OCI-LY7 (cell line): ENCODE results near the gene GTSF1L. TPM values are rescaled to one million over a fixed set of nuclear protein-coding genes. Genes with fewer than 3 reads are reported as not detected.
A peak's percentile ranks its signal among the peaks of the same experiment; 100 is the strongest.

Source experiments
- BruUV-seq: library from RNA; stranded (reverse); fragments of 400-500 nt; replicated peaks from 2 replicates; lab custom pipeline; 2021; lab: Mats Ljungman, UMichigan
- CTCF ChIA-PET: fragments of 300-600 bp; sonication (Branson Sonifier 250); formaldehyde crosslinking; loops from one replicate; lab custom pipeline; 2022; ENCODE audit warnings: antibody characterized with exemption; ENCODE audit not compliant: unreplicated experiment; lab: Charles Lee
- POLR2A ChIA-PET: fragments of 300-600 bp; sonication (Branson Sonifier 250); formaldehyde crosslinking; loops from one replicate; lab custom pipeline; 2022; ENCODE audit warnings: antibody characterized with exemption; lab: Charles Lee
- DNase-seq: peaks from one replicate; pipeline ENCODE4 v3.0.0-alpha.2; 2015; ENCODE audit warnings: low spot score
- H2AFZ ChIP-seq: fragments of 200-600 bp; sonication (generic), shearing (Covaris generic); 2 replicates; pipeline ENCODE4 v1.6.1; 2014; ENCODE audit warnings: mild to moderate bottlenecking, antibody characterized with exemption, low read length, moderate library complexity
- H3K27ac ChIP-seq: fragments of 200-600 bp; sonication (generic); 2 replicates; pipeline ENCODE4 v1.5.1; 2014; ENCODE audit warnings: mixed run types, low read depth, mild to moderate bottlenecking, moderate library complexity, low read length, inconsistent platforms; ENCODE audit not compliant: poor library complexity, severe bottlenecking
- H3K36me3 ChIP-seq: fragments of 200-600 bp; sonication (generic); 2 replicates; pipeline ENCODE4 v1.6.1; 2014; ENCODE audit warnings: mild to moderate bottlenecking, antibody characterized with exemption, low read length, moderate library complexity, mixed read lengths; ENCODE audit not compliant: insufficient read depth
- H3K4me1 ChIP-seq: fragments of 200-600 bp; sonication (generic); 2 replicates; pipeline ENCODE4 v1.5.1; 2014; ENCODE audit warnings: mild to moderate bottlenecking, low read length; ENCODE audit not compliant: insufficient read depth, poor library complexity, severe bottlenecking
- H3K4me2 ChIP-seq: fragments of 200-600 bp; sonication (generic); 2 replicates; pipeline ENCODE4 v1.6.1; 2014; ENCODE audit warnings: mild to moderate bottlenecking, low read length
- H3K4me3 ChIP-seq: fragments of 200-600 bp; sonication (generic); 2 replicates; pipeline ENCODE4 v1.5.1; 2014; ENCODE audit warnings: mild to moderate bottlenecking, low read depth, low read length; ENCODE audit not compliant: poor library complexity, severe bottlenecking
- H3K79me2 ChIP-seq: fragments of 200-600 bp; sonication (generic); 2 replicates; pipeline ENCODE4 v1.6.1; 2016; ENCODE audit warnings: low read depth, mild to moderate bottlenecking, low read length, moderate library complexity, mixed read lengths; ENCODE audit not compliant: insufficient read depth
- H3K9me2 ChIP-seq: fragments of 200-600 bp; sonication (generic); 2 replicates; pipeline ENCODE4 v1.6.1; 2016; ENCODE audit warnings: mild to moderate bottlenecking, low read length, mixed read lengths; ENCODE audit not compliant: insufficient read depth
- H3K9me3 ChIP-seq: fragments of 200-600 bp; sonication (generic); 2 replicates; pipeline ENCODE4 v1.6.1; 2014; ENCODE audit warnings: mild to moderate bottlenecking, mixed run types, low read length, mixed read lengths
- H4K20me1 ChIP-seq: fragments of 200-600 bp; sonication (generic); 2 replicates; pipeline ENCODE4 v1.6.1; 2014; ENCODE audit warnings: mild to moderate bottlenecking, antibody characterized with exemption, low read length, moderate library complexity, mixed read lengths; ENCODE audit not compliant: insufficient read depth
- EZH2phosphoT487 ChIP-seq: fragments of 200-600 bp; sonication (generic); IDR thresholded peaks from 2 replicates; pipeline ENCODE4 v1.6.1; 2018; ENCODE audit warnings: low read depth, borderline replicate concordance, mild to moderate bottlenecking, mixed run types, antibody characterized with exemption, low read length, moderate library complexity, mixed read lengths
- intact Hi-C: fragments of 100-400 bp; cut with micrococcal nuclease; formaldehyde crosslinking; loops from one replicate; pipeline ENCODE4 v1.10.0; 2022; ENCODE audit not compliant: unreplicated experiment
- total RNA-seq, 2 experiments: library from RNA; depleted of rRNA in 1 of 2; stranded (reverse); fragments of >200 nt in 1 of 2; shearing (Covaris generic) in 1 of 2; gene quantifications; 2 replicates each; pipeline ENCODE4 v1.2.3, GENCODE V29; 2014 to 2022
- TF ChIP-seq, protein P1 (sequence below): fragments of 200-600 bp; sonication (generic); conservative IDR thresholded peaks from 2 replicates; pipeline ENCODE4 v1.5.1; 2014; ENCODE audit warnings: mild to moderate bottlenecking, antibody characterized with exemption, low read length, moderate library complexity, mixed read lengths

The GTSF1L gene
- total RNA-seq, 2 experiments from 2014 or later = 3.1 to 3.3 TPM

DNA sequence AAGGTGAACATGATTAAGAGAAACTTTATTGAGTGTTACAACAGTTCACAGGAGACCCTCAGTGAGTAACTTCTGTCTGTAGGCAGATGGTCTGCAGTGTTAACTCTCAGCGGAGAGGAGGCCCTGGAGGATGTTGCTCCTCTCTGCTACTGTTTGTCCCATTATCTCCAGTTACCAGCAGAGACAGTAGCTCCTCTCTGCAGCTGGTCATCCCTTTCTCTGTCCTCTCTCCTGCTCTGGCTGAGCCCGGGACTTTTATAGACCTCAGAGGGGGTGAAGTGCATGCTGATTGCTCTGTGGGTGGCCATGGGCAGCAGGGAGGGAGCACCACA, 5.7 kb downstream of the GTSF1L start:
- H3K4me2 ChIP-seq = peak overlapping the region; percentile 70
- H3K9me3 ChIP-seq = no peaks in the 10 kb centered on the region
- peak overlapping the region; percentile 84 for H3K27ac ChIP-seq
- no peaks in the 10 kb centered on the region for H4K20me1 ChIP-seq
- intact Hi-C loops = loop anchor here (5.0 kb wide), 1 partner anchor 39 kb away; no protein-coding TSS in a partner anchor
- H3K79me2 ChIP-seq = no peaks in the 10 kb centered on the region
- CTCF ChIA-PET = no interaction called here
- BruUV-seq = no TSS peak
- H3K4me3 ChIP-seq = peak overlapping the region; percentile 42
- peaks cover 43% of the 10 kb centered on the region for H3K36me3 ChIP-seq
- no peaks in the 10 kb centered on the region for H3K9me2 ChIP-seq
- H3K4me1 ChIP-seq = peaks cover 62% of the 10 kb centered on the region
- POLR2A ChIA-PET = interaction anchor here (0.8 to 1.6 kb wide), 4 partner anchors 10 to 862 kb away, joined by 3 to 5 read pairs (median 3); no protein-coding TSS in a partner anchor
- H2AFZ ChIP-seq = no peak overlapping the region
- DNase-seq = peak; percentile 34
- TF ChIP-seq, protein P1, sequence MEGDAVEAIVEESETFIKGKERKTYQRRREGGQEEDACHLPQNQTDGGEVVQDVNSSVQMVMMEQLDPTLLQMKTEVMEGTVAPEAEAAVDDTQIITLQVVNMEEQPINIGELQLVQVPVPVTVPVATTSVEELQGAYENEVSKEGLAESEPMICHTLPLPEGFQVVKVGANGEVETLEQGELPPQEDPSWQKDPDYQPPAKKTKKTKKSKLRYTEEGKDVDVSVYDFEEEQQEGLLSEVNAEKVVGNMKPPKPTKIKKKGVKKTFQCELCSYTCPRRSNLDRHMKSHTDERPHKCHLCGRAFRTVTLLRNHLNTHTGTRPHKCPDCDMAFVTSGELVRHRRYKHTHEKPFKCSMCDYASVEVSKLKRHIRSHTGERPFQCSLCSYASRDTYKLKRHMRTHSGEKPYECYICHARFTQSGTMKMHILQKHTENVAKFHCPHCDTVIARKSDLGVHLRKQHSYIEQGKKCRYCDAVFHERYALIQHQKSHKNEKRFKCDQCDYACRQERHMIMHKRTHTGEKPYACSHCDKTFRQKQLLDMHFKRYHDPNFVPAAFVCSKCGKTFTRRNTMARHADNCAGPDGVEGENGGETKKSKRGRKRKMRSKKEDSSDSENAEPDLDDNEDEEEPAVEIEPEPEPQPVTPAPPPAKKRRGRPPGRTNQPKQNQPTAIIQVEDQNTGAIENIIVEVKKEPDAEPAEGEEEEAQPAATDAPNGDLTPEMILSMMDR = no peak
- no peak for TF ChIP-seq EZH2phosphoT487

DNA sequence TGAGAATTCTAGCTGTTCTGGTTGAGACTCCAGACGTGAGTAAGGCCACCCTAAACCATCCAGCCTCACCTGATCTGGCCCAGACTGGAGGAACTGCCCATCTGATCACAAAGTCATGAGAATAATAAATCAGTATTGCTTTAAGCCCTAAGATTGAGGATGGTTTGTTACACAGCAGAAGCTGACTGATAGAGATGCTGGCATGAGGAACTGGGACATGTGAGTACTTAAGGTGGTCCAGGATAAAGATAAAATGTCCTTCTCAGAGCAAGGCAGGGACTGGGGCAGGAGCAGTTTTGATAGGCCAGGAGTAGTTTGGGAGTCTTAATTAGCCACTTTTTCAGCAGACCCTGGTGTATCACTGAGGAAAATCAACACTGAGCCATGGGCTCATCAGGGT, 6.8 kb downstream of the GTSF1L start:
- no peak for TF ChIP-seq EZH2phosphoT487
- TF ChIP-seq, protein P1 = no peak

DNA sequence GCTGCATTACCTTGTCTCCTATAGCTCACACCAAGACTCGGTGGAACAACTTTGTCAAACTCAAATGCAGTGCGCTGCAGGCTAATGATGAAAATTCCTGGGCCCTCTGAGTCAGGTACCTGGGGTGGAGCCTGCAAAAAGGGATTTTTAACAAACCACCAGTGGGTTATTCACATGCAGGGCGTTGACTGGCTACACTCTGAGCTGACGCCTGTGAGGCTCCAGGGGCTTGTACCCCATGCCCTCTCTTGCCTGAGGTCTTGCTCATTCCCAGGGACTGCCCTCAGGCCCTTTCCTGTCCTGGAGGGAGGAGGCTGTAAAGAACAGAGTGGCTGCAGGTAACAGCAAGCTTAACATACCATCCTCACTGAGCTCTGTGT, 9.2 kb downstream of the GTSF1L start:
- peaks cover 77% of the 10 kb centered on the region for H3K36me3 ChIP-seq
- intact Hi-C loops = no loop called here
- ChIA-PET CTCF (no interaction called here), POLR2A (no interaction called here)
- no peak overlapping the region for H3K4me2 ChIP-seq
- no peaks in the 10 kb centered on the region for H4K20me1 ChIP-seq
- TF ChIP-seq, protein P1 = no peak
- no peak for TF ChIP-seq EZH2phosphoT487
- no peak overlapping the region for H2AFZ ChIP-seq
- no peaks in the 10 kb centered on the region for H3K9me2 ChIP-seq
- BruUV-seq = no TSS peak
- H3K27ac ChIP-seq = peak overlapping the region; percentile 12
- H3K4me3 ChIP-seq = no peak overlapping the region
- no peak for DNase-seq
- H3K79me2 ChIP-seq = peaks cover 5% of the 10 kb centered on the region
- H3K9me3 ChIP-seq = no peaks in the 10 kb centered on the region
- peaks cover 30% of the 10 kb centered on the region for H3K4me1 ChIP-seq

More for the DNA sequence above, 6.8 kb downstream of the GTSF1L start:
- no peak overlapping the region for H3K4me3 ChIP-seq
- H4K20me1 ChIP-seq = no peaks in the 10 kb centered on the region
- no peaks in the 10 kb centered on the region for H3K9me3 ChIP-seq
- H2AFZ ChIP-seq = no peak overlapping the region
- intact Hi-C loops = loop anchor here (5.0 kb wide), 1 partner anchor 38 kb away; no protein-coding TSS in a partner anchor
- no peaks in the 10 kb centered on the region for H3K9me2 ChIP-seq
- no peaks in the 10 kb centered on the region for H3K79me2 ChIP-seq
- ChIA-PET POLR2A (interaction anchor here (1.0 kb wide), 1 partner anchor 34 kb away, joined by 5 read pairs; no protein-coding TSS in a partner anchor), CTCF (no interaction called here)
- H3K36me3 ChIP-seq = peaks cover 53% of the 10 kb centered on the region
- H3K4me1 ChIP-seq = peaks cover 51% of the 10 kb centered on the region
- peak overlapping the region; percentile 84 for H3K27ac ChIP-seq
- no TSS peak for BruUV-seq
- no peak for DNase-seq
- H3K4me2 ChIP-seq = no peak overlapping the region
